DND-41 (cell line): Measurements from ENCODE around the gene ZSWIM6.

Source experiments
- ATAC-seq: fragments of 200-7000 bp; cut with Tn5 transposase; 3 replicates; pipeline ENCODE4 v1.9.1; 2021; ENCODE audit warnings: low read depth; ENCODE audit not compliant: insufficient read depth
- DNase-seq: peaks from one replicate; pipeline ENCODE4 v3.0.0-alpha.2; 2020
- H2AFZ ChIP-seq: 2 replicates; pipeline ENCODE4 v1.6.0; 2012; ENCODE audit warnings: low read depth, low read length
- H3K27ac ChIP-seq: 2 replicates; pipeline ENCODE4 v1.5.1; 2012; ENCODE audit warnings: low read length, inconsistent platforms
- H3K27me3 ChIP-seq: fragments of 200-600 bp; sonication (generic); 2 replicates; pipeline ENCODE4 v1.6.0; 2012; ENCODE audit warnings: low read length, mild to moderate bottlenecking, inconsistent platforms; ENCODE audit not compliant: insufficient read depth, poor library complexity
- H3K36me3 ChIP-seq: 2 replicates; pipeline ENCODE4 v1.5.1; 2012; ENCODE audit warnings: low read length, inconsistent platforms; ENCODE audit not compliant: insufficient read depth
- H3K4me1 ChIP-seq: 2 replicates; pipeline ENCODE4 v1.5.1; 2012; ENCODE audit warnings: mild to moderate bottlenecking, low read length; ENCODE audit not compliant: insufficient read depth
- H3K4me2 ChIP-seq: 2 replicates; pipeline ENCODE4 v1.6.0; 2012; ENCODE audit warnings: mild to moderate bottlenecking, moderate library complexity, low read length, inconsistent platforms; ENCODE audit not compliant: insufficient read depth
- H3K4me3 ChIP-seq, 2 experiments: fragments of 200-600 bp in 1 of 2; shearing (Covaris generic) in 1 of 2; 2 replicates each; pipeline ENCODE4 v1.5.1; 2012 to 2016; ENCODE audit warnings: inconsistent platforms in 2 of 2, low read length in 2 of 2, mild to moderate bottlenecking in 2 of 2, low read depth in 1 of 2, moderate library complexity in 1 of 2
- H3K79me2 ChIP-seq: 2 replicates; pipeline ENCODE4 v1.6.0; 2012; ENCODE audit warnings: low read length, inconsistent platforms; ENCODE audit not compliant: insufficient read depth
- H3K9ac ChIP-seq: 2 replicates; pipeline ENCODE4 v1.6.0; 2012; ENCODE audit warnings: low read depth, mild to moderate bottlenecking, inconsistent platforms, low read length, moderate library complexity
- H3K9me3 ChIP-seq: 2 replicates; pipeline ENCODE4 v1.5.1; 2012; ENCODE audit warnings: low read length, moderate library complexity, mild to moderate bottlenecking, inconsistent platforms; ENCODE audit not compliant: insufficient read depth, severe bottlenecking
- H4K20me1 ChIP-seq: 2 replicates; pipeline ENCODE4 v1.6.0; 2012; ENCODE audit warnings: low read length; ENCODE audit not compliant: insufficient read depth
- EZH2 ChIP-seq: IDR thresholded peaks from 3 replicates; pipeline ENCODE4 v1.6.1; 2012; ENCODE audit warnings: borderline replicate concordance, low read depth, mild to moderate bottlenecking, moderate library complexity, low read length, inconsistent platforms; ENCODE audit not compliant: severe bottlenecking
- TF ChIP-seq, protein P1 (sequence below): IDR thresholded peaks from 2 replicates; pipeline ENCODE4 v1.5.1; 2012; ENCODE audit warnings: borderline replicate concordance, low read length, moderate library complexity, mild to moderate bottlenecking; ENCODE audit not compliant: poor library complexity, severe bottlenecking; ENCODE audit errors: extremely low read depth

ZSWIM6 gene

DNA sequence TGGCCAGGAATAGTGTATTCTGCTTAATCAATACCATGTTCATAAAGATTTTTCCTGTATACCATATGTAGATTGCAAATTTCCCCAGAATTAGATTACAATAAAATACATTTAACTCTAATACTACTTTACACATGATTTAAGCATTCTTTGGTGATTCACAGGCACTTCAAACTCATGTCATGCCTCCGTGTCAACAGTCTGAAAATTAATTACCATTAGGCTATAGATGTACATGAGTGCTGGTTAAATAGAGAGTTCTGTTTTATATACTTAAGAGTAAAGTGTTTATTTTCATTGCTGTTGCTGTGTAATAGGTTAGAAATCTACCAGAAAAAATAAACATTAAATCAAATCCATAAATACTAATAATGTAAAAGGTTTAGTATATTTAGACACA lies 159.8 kb downstream of the ZSWIM6 start:
- Histone ChIP-seq H3K4me1 (no peaks in the 10 kb centered on the region), H2AFZ (no peak overlapping the region), H4K20me1 (no peaks in the 10 kb centered on the region), H3K27ac (no peak overlapping the region), H3K36me3 (no peaks in the 10 kb centered on the region), H3K79me2 (no peaks in the 10 kb centered on the region), H3K4me3 (no peak overlapping the region), H3K9ac (no peak overlapping the region), H3K9me3 (no peaks in the 10 kb centered on the region), H3K4me2 (no peak overlapping the region), H3K27me3 (no peaks in the 10 kb centered on the region)
- TF ChIP-seq, protein P1, sequence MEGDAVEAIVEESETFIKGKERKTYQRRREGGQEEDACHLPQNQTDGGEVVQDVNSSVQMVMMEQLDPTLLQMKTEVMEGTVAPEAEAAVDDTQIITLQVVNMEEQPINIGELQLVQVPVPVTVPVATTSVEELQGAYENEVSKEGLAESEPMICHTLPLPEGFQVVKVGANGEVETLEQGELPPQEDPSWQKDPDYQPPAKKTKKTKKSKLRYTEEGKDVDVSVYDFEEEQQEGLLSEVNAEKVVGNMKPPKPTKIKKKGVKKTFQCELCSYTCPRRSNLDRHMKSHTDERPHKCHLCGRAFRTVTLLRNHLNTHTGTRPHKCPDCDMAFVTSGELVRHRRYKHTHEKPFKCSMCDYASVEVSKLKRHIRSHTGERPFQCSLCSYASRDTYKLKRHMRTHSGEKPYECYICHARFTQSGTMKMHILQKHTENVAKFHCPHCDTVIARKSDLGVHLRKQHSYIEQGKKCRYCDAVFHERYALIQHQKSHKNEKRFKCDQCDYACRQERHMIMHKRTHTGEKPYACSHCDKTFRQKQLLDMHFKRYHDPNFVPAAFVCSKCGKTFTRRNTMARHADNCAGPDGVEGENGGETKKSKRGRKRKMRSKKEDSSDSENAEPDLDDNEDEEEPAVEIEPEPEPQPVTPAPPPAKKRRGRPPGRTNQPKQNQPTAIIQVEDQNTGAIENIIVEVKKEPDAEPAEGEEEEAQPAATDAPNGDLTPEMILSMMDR: no peak
- no peak for TF ChIP-seq EZH2
- DNase-seq (no peak), ATAC-seq (no peak)

- Histone ChIP-seq H3K4me2 (no peak overlapping the region), H3K79me2 (no peaks in the 10 kb centered on the region), H3K9ac (no peak overlapping the region), H4K20me1 (no peaks in the 10 kb centered on the region), H3K4me3 (no peak overlapping the region), H3K9me3 (no peaks in the 10 kb centered on the region), H3K36me3 (no peaks in the 10 kb centered on the region), H3K4me1 (no peaks in the 10 kb centered on the region), H2AFZ (no peak overlapping the region), H3K27me3 (no peaks in the 10 kb centered on the region), H3K27ac (no peak overlapping the region)
- TF ChIP-seq EZH2: no peak
- TF ChIP-seq, protein P1: no peak
- no peak for ATAC-seq
- no peak for DNase-seq
These were observed 161.9 kb downstream of the ZSWIM6 start for GRCh38 chr5:61493973-61494372.

DNA sequence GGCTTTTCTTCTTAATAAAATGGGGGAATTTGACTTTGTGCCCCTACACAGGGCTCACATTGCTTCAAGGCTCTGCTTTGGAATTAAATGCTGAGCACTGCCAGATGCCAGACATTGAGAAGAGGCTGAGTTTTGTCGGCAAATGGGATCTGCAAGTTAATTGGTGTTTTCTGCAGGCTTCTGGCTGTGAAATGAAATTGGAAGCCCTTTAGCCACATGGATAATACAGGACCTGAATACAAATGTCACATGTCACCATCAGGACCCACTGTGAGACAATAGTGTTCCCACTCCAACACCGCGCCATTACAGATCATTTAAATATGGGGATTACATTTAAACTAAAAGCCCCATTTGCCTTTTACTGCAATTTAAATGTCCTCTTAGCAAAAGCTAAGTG lies 164.4 kb downstream of the ZSWIM6 start:
- H3K9ac ChIP-seq: no peak overlapping the region
- H3K4me2 ChIP-seq: no peak overlapping the region
- no peak for DNase-seq
- no peak for TF ChIP-seq EZH2
- TF ChIP-seq, protein P1: no peak
- H3K9me3 ChIP-seq: no peaks in the 10 kb centered on the region
- no peak overlapping the region for H3K4me3 ChIP-seq
- no peaks in the 10 kb centered on the region for H3K27me3 ChIP-seq
- H3K36me3 ChIP-seq: no peaks in the 10 kb centered on the region
- H2AFZ ChIP-seq: no peak overlapping the region
- no peak overlapping the region for H3K27ac ChIP-seq
- no peaks in the 10 kb centered on the region for H3K79me2 ChIP-seq
- H4K20me1 ChIP-seq: no peaks in the 10 kb centered on the region
- ATAC-seq: no peak
- no peaks in the 10 kb centered on the region for H3K4me1 ChIP-seq

DNA sequence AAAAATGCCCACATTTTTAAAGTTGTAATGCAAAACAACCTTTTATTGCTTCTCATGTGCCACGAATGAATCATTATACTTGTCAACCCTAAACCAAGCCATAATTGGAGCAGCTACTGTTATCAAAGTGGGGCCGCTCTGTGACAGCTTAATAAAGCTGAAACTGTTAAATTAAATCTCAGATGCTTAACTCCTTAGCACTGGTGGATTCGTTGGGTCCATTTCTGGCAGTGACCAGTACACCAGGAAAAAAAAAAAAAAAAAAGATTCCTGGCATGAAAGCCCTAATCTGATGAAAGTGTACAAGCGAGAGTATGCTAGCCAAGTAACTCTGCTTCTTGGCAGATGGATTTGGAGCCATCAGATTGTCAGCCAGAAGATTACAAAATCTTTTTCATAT lies 164.8 kb downstream of the ZSWIM6 start:
- H3K79me2 ChIP-seq: no peaks in the 10 kb centered on the region
- no peak overlapping the region for H3K4me3 ChIP-seq
- H3K36me3 ChIP-seq: no peaks in the 10 kb centered on the region
- no peaks in the 10 kb centered on the region for H4K20me1 ChIP-seq
- H3K9ac ChIP-seq: no peak overlapping the region
- H3K4me1 ChIP-seq: no peaks in the 10 kb centered on the region
- ATAC-seq (no peak), DNase-seq (no peak)
- no peak overlapping the region for H3K27ac ChIP-seq
- TF ChIP-seq, protein P1: no peak
- no peak for TF ChIP-seq EZH2
- no peak overlapping the region for H2AFZ ChIP-seq
- no peak overlapping the region for H3K4me2 ChIP-seq
- no peaks in the 10 kb centered on the region for H3K27me3 ChIP-seq
- no peaks in the 10 kb centered on the region for H3K9me3 ChIP-seq
